Karpas-422 (cell line): Measurements from ENCODE around the gene CELA2A. TPM values are rescaled to one million over a fixed set of nuclear protein-coding genes. Genes with fewer than 3 reads are reported as not detected.
A peak's percentile ranks its signal among the peaks of the same experiment; 100 is the strongest.

Source experiments
- DNase-seq: peaks from one replicate; pipeline ENCODE4 v3.0.0-alpha.2; 2015
- H2AFZ ChIP-seq: fragments of 200-600 bp; sonication (generic); 2 replicates; pipeline ENCODE4 v1.6.1; 2014; ENCODE audit warnings: antibody characterized with exemption, low read length, mixed read lengths
- H3K27ac ChIP-seq: fragments of 200-600 bp; sonication (generic); 2 replicates; pipeline ENCODE4 v1.5.1; 2014; ENCODE audit warnings: mild to moderate bottlenecking, low read length, moderate library complexity
- H3K27me3 ChIP-seq: fragments of 200-600 bp; sonication (generic); 2 replicates; pipeline ENCODE4 v1.6.1; 2014; ENCODE audit warnings: low read length, mixed read lengths
- H3K36me3 ChIP-seq: fragments of 200-600 bp; sonication (generic); 2 replicates; pipeline ENCODE4 v1.6.1; 2014; ENCODE audit warnings: low read length, mixed read lengths; ENCODE audit not compliant: insufficient read depth
- H3K4me1 ChIP-seq: fragments of 200-600 bp; sonication (generic); 2 replicates; pipeline ENCODE4 v1.6.1; 2014; ENCODE audit warnings: mild to moderate bottlenecking, low read length, mixed read lengths
- H3K4me2 ChIP-seq: fragments of 200-600 bp; sonication (generic); 2 replicates; pipeline ENCODE4 v1.6.1; 2014; ENCODE audit warnings: low read length, low read depth, mild to moderate bottlenecking; ENCODE audit not compliant: poor library complexity, severe bottlenecking
- H3K4me3 ChIP-seq: fragments of 200-600 bp; sonication (generic); 2 replicates; pipeline ENCODE4 v1.5.1; 2014; ENCODE audit warnings: mild to moderate bottlenecking, antibody characterized with exemption, low read length, mixed read lengths
- H3K79me2 ChIP-seq: fragments of 200-600 bp; sonication (generic); 2 replicates; pipeline ENCODE4 v1.6.1; 2014; ENCODE audit warnings: mild to moderate bottlenecking, low read length, mixed read lengths
- H3K9ac ChIP-seq: fragments of 200-600 bp; sonication (generic); 2 replicates; pipeline ENCODE4 v1.6.0; 2014; ENCODE audit warnings: low read length
- H3K9me2 ChIP-seq: fragments of 200-600 bp; sonication (generic), shearing (Covaris generic); replicated peaks from 2 replicates; pipeline ENCODE4 v1.6.0; 2014; ENCODE audit warnings: mild to moderate bottlenecking, low read length, moderate library complexity; ENCODE audit not compliant: insufficient read depth
- H3K9me3 ChIP-seq: fragments of 300-700, 200-600 bp; sonication (generic); 2 replicates; pipeline ENCODE4 v1.6.1; 2014; ENCODE audit warnings: low read length, mixed read lengths
- H4K20me1 ChIP-seq: fragments of 200-600 bp; sonication (generic); 2 replicates; pipeline ENCODE4 v1.6.1; 2014; ENCODE audit warnings: mild to moderate bottlenecking, antibody characterized with exemption, low read length, low read depth; ENCODE audit not compliant: insufficient read depth
- total RNA-seq: library from RNA; depleted of rRNA; stranded (reverse); fragments of >200 nt; shearing (Covaris generic); gene quantifications from 2 replicates; pipeline ENCODE4 v1.2.3, GENCODE V29; 2014; ENCODE audit warnings: low replicate concordance

CELA2A gene
- total RNA-seq, 1 experiment from 2014 or later = not detected

DNA sequence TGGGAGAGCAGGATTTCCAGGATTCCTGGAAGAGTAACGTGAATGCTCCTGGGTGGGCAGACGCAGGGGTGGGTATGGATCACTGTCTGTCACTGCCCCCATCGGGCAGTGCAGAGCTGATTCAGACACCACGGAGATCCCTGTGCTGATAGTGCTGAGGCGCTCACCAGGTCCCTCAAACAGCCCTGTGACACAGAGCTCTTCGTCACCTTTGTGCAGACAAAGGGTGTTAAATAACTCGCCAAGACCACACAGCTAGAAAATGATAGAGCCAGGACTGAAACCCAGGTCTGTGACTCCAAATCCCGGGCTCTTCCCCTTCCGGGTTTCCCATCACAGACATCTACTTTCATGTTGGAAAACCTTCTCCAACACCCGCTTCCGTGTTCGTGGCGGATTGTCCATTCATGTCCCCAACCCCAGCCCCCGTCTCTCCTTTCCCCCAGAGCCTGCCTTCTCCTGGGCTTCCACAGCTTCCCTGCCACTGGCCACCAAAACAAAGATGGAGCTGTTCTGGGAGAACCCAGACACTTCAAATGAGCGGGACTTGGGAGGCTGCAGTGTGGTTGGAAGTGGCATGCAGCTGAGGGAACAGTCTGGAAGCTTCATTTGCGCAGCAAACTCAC is 44.2 kb upstream of the CELA2A start:
- H3K4me3 ChIP-seq = peak overlapping the region; percentile 75; the same call in 1 of the 2 replicates
- peaks cover 73% of the 10 kb centered on the region for H3K79me2 ChIP-seq
- H3K9me2 ChIP-seq = no peaks in the 10 kb centered on the region

DNA sequence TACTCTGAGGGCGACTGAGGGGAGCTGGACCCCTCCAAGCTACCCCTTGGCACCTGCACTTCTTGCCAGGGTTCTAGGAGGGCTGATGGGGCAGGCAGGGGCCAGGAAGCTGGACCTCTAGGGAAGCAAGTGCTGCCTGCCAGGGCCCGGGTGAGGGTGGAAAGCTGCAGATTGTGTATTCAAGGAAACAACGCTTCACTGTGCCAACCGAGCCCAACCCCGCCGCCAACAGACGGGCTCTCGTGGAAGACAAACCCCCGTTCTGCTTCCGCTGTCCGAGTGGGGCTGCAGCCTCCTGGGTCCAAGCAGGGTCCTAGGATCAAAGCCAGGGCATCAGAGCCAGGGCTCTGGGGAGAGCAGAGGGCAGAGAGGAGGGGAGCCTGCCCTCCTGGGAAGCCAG is 43.7 kb upstream of the CELA2A start:
- H3K4me3 ChIP-seq = no peak overlapping the region
- no peak overlapping the region for H3K4me2 ChIP-seq
- peaks cover 9% of the 10 kb centered on the region; the same call in 1 of the 2 replicates for H3K36me3 ChIP-seq
- no peaks in the 10 kb centered on the region for H3K9me2 ChIP-seq
- H3K9me3 ChIP-seq = no peaks in the 10 kb centered on the region
- H3K27ac ChIP-seq = no peak overlapping the region
- H4K20me1 ChIP-seq = peaks cover 18% of the 10 kb centered on the region; the same call in 1 of the 2 replicates
- DNase-seq = no peak
- no peaks in the 10 kb centered on the region for H3K27me3 ChIP-seq
- H3K9ac ChIP-seq = no peak overlapping the region
- peaks cover 21% of the 10 kb centered on the region for H3K4me1 ChIP-seq
- H2AFZ ChIP-seq = no peak overlapping the region
- peaks cover 77% of the 10 kb centered on the region for H3K79me2 ChIP-seq

More for the DNA sequence above, 44.2 kb upstream of the CELA2A start:
- DNase-seq = no peak
- H4K20me1 ChIP-seq = peaks cover 18% of the 10 kb centered on the region; the same call in 1 of the 2 replicates
- peaks cover 21% of the 10 kb centered on the region for H3K4me1 ChIP-seq
- no peaks in the 10 kb centered on the region for H3K9me3 ChIP-seq
- peaks cover 9% of the 10 kb centered on the region; the same call in 1 of the 2 replicates for H3K36me3 ChIP-seq
- H3K27me3 ChIP-seq = no peaks in the 10 kb centered on the region
- no peak overlapping the region for H2AFZ ChIP-seq
- no peak overlapping the region for H3K27ac ChIP-seq
- H3K9ac ChIP-seq = peak overlapping the region; percentile 97; the same call in 1 of the 2 replicates
- H3K4me2 ChIP-seq = peak overlapping the region; percentile 97

DNA sequence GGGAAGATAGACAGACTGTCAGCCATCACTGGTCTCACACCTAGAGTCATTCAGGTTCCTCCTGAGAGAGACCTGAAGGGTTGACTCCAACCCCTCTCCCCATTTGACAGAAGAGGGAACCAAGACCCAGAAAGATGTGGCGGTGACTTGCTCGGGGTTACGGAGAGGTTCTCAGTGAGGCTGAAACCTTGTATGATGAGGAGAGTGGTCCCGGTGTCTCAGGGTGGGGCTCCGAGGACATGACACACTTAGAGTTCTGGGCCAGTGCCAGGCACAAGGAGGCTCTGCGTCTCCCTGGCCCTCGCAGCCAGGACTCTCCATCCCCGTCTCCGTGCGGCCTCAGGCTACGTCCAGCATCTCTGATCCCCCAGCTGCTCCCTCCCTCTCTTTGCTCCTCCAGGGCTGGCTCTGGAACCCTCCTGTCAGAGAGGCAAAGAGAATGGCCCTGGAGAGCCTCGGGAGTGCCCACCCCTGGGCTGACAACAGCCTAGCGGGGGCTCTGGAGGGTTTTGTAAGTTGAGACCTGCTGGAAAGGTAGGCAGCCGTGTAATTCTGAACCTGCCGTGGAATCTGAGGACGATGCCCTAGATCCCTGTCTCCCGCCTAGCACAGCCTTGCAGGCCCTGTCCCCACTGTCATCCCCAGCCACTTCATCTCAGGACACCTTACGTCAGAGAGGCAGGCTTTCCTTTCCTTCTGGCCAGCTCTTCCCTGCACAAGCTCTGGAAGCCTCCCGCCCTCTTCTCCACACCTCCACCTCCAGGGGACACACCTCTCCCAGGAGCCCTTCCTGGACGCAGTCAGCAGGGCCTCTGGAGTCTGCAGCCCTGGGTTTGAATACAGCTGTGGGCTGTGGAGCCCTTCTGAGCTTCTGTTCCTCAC is 42.7 kb upstream of the CELA2A start:
- Histone ChIP-seq H3K4me2 (no peak overlapping the region), H3K9me2 (no peaks in the 10 kb centered on the region), H3K27ac (no peak overlapping the region), H3K27me3 (no peaks in the 10 kb centered on the region), H2AFZ (no peak overlapping the region), H3K9me3 (no peaks in the 10 kb centered on the region), H3K4me3 (no peak overlapping the region), H3K79me2 (peaks cover 82% of the 10 kb centered on the region), H3K36me3 (peaks cover 9% of the 10 kb centered on the region; the same call in 1 of the 2 replicates), H4K20me1 (peaks cover 18% of the 10 kb centered on the region; the same call in 1 of the 2 replicates), H3K4me1 (peaks cover 18% of the 10 kb centered on the region), H3K9ac (no peak overlapping the region)
- DNase-seq = no peak

DNA sequence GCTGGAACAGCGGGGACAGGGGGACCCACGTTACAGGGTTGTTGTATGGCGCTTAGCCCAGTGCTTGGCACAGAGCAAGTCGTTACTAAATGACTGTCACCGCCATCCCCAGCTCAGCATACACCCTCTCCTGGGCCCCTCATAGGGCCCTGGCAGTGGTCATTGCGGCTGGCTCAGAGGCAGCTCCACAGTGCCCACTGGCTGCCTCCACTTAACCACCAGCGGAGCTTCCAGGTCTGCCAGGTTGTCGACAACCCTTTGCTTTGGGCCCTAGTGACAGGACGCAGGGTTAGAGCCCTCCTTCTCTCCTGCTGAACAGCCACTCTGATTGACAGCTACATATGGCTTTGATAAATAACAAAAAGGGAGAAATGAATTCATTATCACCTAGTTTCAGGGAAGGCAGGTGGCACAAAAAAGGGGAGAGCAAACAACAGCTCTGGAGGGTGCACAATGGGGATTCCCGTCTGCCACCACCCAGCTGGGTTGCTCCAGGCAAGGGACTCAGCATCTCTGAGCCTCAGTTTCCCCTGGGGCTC is 42.0 kb upstream of the CELA2A start:
- H3K27me3 ChIP-seq = no peaks in the 10 kb centered on the region
- no peaks in the 10 kb centered on the region for H3K9me2 ChIP-seq
- H3K9me3 ChIP-seq = no peaks in the 10 kb centered on the region
- H3K27ac ChIP-seq = no peak overlapping the region
- peaks cover 9% of the 10 kb centered on the region; the same call in 1 of the 2 replicates for H3K36me3 ChIP-seq
- H4K20me1 ChIP-seq = peaks cover 18% of the 10 kb centered on the region; the same call in 1 of the 2 replicates
- H2AFZ ChIP-seq = no peak overlapping the region
- H3K4me1 ChIP-seq = peaks cover 12% of the 10 kb centered on the region
- peaks cover 89% of the 10 kb centered on the region for H3K79me2 ChIP-seq
- no peak overlapping the region for H3K4me3 ChIP-seq
- H3K4me2 ChIP-seq = no peak overlapping the region
- no peak for DNase-seq
- no peak overlapping the region for H3K9ac ChIP-seq

DNA sequence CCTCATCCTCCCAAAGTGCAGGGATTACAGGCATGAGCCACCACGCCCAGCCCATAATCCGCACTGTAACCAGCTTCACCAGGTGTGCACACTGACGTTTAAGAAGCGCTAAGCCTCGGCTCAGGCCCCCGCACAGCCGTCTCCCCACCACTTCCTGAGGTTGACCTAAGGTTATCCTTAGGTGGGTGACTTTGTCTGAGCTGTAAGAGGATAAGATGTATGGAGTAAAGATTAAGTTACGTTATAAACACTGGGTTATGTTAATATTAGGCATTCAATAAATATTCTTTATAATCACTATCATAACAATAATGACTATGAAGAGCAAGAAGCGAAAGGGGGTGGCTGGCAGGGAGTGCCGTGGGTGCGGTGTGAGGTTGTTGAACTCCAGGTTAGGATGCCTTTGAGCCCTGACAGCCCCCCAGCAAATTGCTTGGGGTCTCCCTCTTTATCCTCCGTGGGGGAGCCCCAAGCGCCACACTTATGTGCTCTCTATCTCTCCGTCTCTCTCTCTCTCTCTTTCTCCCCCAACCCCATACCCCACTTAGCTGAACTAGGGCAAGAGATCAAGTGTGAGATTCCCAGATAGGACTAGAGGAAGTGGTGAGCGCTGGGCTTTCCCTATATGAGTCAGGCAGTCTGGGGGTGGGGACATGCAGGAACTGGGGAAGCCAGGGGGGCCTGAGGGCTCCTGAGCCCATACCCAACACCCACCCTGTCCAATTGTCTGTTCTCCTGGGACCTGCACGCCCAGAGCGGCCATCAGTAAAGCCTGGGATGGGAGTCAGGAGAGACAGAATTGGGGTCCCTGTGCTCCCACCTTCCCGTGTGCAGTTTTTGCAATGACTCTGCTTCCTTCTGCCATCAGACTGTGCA is 39.2 kb upstream of the CELA2A start:
- H3K9ac ChIP-seq = no peak overlapping the region
- H3K4me2 ChIP-seq = no peak overlapping the region
- H3K36me3 ChIP-seq = peaks cover 9% of the 10 kb centered on the region; the same call in 1 of the 2 replicates
- H3K27me3 ChIP-seq = no peaks in the 10 kb centered on the region
- H4K20me1 ChIP-seq = peaks cover 16% of the 10 kb centered on the region; the same call in 1 of the 2 replicates
- no peaks in the 10 kb centered on the region for H3K9me3 ChIP-seq
- no peaks in the 10 kb centered on the region for H3K9me2 ChIP-seq
- DNase-seq = peak; percentile 26
- peaks cover 85% of the 10 kb centered on the region for H3K79me2 ChIP-seq
- no peak overlapping the region for H3K27ac ChIP-seq
- H2AFZ ChIP-seq = no peak overlapping the region
- H3K4me1 ChIP-seq = no peaks in the 10 kb centered on the region
- H3K4me3 ChIP-seq = no peak overlapping the region

DNA sequence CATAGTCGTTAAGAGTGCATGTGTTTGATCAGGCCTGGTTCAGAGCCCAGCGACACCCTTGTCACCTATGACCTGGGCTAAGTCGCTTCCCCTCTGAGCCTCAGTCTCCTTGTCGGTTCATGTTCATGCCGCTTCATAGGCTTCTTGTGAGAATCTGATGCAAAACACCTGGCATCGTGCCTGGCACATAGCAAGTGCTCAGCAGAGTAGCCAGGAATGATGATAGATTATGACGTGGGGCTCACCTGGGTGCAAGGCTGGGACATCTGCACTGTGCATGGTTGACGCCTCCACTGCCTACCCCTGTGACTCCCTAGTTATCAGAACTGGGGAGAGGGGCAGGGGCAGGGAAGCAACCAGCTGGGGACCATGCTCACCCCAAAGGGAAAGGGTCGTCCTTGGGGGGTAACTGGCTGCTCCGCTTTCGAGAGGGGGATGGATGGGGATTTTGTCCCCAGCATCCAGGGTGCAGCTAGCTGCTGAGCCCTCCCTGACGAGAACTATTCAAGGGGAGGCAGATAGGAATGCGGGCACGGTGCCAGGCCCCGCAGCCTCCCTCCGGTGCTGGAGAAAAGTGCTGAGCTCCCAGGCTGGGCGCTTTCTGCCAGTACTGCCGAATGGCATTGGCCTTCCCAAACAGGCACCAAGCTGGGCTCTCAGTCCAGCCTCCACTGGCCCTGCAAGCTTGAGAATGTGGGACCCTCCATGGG is 37.6 kb upstream of the CELA2A start:
- Histone ChIP-seq H3K27me3 (no peaks in the 10 kb centered on the region), H3K9ac (no peak overlapping the region), H3K9me2 (no peaks in the 10 kb centered on the region), H2AFZ (no peak overlapping the region), H3K36me3 (peaks cover 9% of the 10 kb centered on the region; the same call in 1 of the 2 replicates), H3K4me1 (no peaks in the 10 kb centered on the region), H4K20me1 (peaks cover 14% of the 10 kb centered on the region), H3K79me2 (peaks cover 77% of the 10 kb centered on the region), H3K27ac (no peak overlapping the region), H3K4me2 (no peak overlapping the region), H3K4me3 (no peak overlapping the region), H3K9me3 (no peaks in the 10 kb centered on the region)
- DNase-seq = peak; percentile 40

DNA sequence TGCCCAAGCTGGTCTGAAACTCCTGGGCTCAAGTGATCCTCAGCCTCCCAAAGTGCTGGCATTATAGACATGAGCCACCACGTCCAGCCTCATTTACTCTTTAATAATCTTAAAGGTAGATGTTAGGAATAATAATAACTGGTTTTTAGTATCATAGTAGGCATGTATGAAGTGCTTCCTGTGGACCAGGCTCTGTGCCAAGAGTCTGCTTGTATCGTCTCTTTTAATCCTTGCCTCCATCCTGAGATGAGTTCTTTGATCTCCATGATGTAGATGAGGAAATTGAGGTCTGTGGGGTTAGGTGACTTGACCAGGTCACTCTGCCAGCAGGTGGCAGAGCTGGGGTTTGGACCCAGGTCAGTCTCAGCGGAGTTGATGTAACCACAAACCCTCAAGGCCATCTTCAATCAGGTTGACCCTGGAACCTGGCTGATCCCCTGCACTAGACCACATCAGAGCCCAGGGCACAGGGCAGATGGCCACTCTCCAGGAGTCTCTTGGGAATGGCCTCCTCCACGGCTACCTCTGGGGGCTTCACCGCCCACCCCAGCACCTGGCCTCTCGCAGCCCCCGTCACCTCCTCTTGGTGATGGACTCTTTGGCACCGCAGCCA is 35.6 kb upstream of the CELA2A start:
- H3K9me3 ChIP-seq = no peaks in the 10 kb centered on the region
- no peaks in the 10 kb centered on the region for H3K36me3 ChIP-seq
- peaks cover 62% of the 10 kb centered on the region for H3K79me2 ChIP-seq
- H3K9me2 ChIP-seq = no peaks in the 10 kb centered on the region
- DNase-seq = peak; percentile 22
- H2AFZ ChIP-seq = no peak overlapping the region
- H4K20me1 ChIP-seq = peaks cover 10% of the 10 kb centered on the region
- no peak overlapping the region for H3K27ac ChIP-seq
- H3K4me1 ChIP-seq = no peaks in the 10 kb centered on the region
- no peak overlapping the region for H3K4me3 ChIP-seq
- H3K4me2 ChIP-seq = no peak overlapping the region
- no peak overlapping the region for H3K9ac ChIP-seq
- H3K27me3 ChIP-seq = no peaks in the 10 kb centered on the region
